GM12874 (cell line): ENCODE measurements around the gene PDPN.

ENCODE experiments used
- TF ChIP-seq, protein P1 (sequence below): IDR thresholded peaks from 2 replicates; pipeline ENCODE4 v1.5.1; 2011; ENCODE audit warnings: low read depth, mild to moderate bottlenecking, control low read depth, low read length, moderate library complexity; ENCODE audit not compliant: insufficient read depth

PDPN gene

DNA sequence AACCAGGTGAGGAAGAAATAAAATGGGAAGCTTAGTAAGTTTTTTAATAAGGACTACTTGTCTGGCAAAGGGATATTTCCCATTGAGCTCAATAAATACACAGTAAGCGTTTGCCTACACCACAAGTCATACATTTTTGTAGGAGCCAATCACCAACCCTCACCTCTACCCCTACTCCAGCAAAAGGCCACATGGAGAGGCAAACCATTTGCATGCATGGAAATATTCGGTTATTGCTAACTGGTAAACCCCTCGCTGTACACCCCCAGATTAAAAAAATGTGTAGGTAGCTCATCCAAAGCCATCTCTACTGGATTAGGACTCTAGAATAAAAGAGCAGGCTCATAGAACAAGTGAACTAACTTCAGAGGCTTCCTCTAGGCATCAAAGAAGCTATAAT lies 21.1 kb downstream of the PDPN start:
- TF ChIP-seq, protein P1, sequence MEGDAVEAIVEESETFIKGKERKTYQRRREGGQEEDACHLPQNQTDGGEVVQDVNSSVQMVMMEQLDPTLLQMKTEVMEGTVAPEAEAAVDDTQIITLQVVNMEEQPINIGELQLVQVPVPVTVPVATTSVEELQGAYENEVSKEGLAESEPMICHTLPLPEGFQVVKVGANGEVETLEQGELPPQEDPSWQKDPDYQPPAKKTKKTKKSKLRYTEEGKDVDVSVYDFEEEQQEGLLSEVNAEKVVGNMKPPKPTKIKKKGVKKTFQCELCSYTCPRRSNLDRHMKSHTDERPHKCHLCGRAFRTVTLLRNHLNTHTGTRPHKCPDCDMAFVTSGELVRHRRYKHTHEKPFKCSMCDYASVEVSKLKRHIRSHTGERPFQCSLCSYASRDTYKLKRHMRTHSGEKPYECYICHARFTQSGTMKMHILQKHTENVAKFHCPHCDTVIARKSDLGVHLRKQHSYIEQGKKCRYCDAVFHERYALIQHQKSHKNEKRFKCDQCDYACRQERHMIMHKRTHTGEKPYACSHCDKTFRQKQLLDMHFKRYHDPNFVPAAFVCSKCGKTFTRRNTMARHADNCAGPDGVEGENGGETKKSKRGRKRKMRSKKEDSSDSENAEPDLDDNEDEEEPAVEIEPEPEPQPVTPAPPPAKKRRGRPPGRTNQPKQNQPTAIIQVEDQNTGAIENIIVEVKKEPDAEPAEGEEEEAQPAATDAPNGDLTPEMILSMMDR: no peak

GRCh38 chr1:13605159-13605558 lies 21.5 kb downstream of the PDPN start:
- TF ChIP-seq, protein P1: no peak

- TF ChIP-seq, protein P1: no peak
These were observed 23.4 kb downstream of the PDPN start for GRCh38 chr1:13607002-13607401.

GRCh38 chr1:13616234-13616633 lies 32.6 kb downstream of the PDPN start:
- TF ChIP-seq, protein P1: no peak

- TF ChIP-seq, protein P1: no peak
These were observed 33.5 kb downstream of the PDPN start for GRCh38 chr1:13617108-13617507.

GRCh38 chr1:13617773-13618172 lies 34.1 kb downstream of the PDPN start:
- TF ChIP-seq, protein P1: no peak

DNA sequence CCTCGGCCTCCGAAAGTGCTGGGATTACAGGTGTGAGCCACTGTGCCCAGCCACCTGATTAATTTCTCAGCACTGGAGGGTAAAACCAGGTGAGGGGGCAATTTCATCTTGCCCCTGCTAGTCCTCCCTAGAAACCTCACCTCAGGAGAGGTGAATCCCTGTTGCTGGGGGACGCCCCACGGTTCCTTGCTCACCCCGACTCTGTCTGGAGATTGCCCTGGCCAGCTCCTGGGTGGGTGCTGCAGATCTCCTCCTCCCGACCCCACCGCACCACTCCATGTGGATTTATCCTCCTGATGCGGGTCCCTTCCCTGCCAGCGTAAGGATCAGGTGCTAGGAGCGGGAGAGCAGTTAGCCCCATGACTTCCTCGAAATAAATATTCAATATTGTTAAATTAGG lies 34.9 kb downstream of the PDPN start:
- TF ChIP-seq, protein P1: no peak

- TF ChIP-seq, protein P1: no peak
These were observed 36.3 kb downstream of the PDPN start for GRCh38 chr1:13619909-13620308.
